Heart right ventricle (tissue), 16 donors: Measurements from ENCODE around the gene SEPTIN12. TPM values are rescaled to one million over a fixed set of nuclear protein-coding genes. Genes with fewer than 3 reads are reported as not detected.

Experiments used
- ATAC-seq, 8 donors: fragments of 200-7000 bp; cut with Tn5 transposase; one replicate each; pipeline ENCODE4 v1.9.1; 2020; ENCODE audit warnings: mild to moderate bottlenecking in 8 of 8, moderate library complexity in 8 of 8, moderate number of reproducible peaks in 1 of 8
- DNase-seq, 2 donors: peaks; one replicate each; pipeline ENCODE4 v3.0.0-alpha.2; 2020
- H3K27ac ChIP-seq, 10 donors: fragments of 200-600 bp; sonication (generic) in 2 of 10; one replicate each; pipeline versions ENCODE4 v1.5.0 to v1.8.0; 2020 to 2022; ENCODE audit warnings: mild to moderate bottlenecking in 3 of 10
- H3K27me3 ChIP-seq, 7 donors: fragments of 200-600 bp; one replicate each; pipeline ENCODE4 v1.8.0; 2021 to 2022; ENCODE audit warnings: mild to moderate bottlenecking in 2 of 7
- H3K36me3 ChIP-seq, 9 donors: fragments of 200-600 bp; sonication (generic) in 1 of 9; one replicate each; pipeline versions ENCODE4 v1.5.0 to v1.8.0; 2020 to 2022; ENCODE audit warnings: mild to moderate bottlenecking in 2 of 9
- H3K4me1 ChIP-seq, 9 donors: fragments of 200-600 bp; sonication (generic) in 1 of 9; one replicate each; pipeline versions ENCODE4 v1.5.0 to v1.8.0; 2020 to 2022; ENCODE audit warnings: mild to moderate bottlenecking in 4 of 9
- H3K4me3 ChIP-seq, 10 donors: fragments of 200-600 bp; sonication (generic) in 2 of 10; one replicate each; pipeline versions ENCODE4 v1.5.0 to v1.8.0; 2020 to 2022; ENCODE audit warnings: mild to moderate bottlenecking in 7 of 10, moderate library complexity in 2 of 10
- H3K9me3 ChIP-seq, 11 donors: fragments of 200-600 bp in 10 of 11; sonication (generic) in 2 of 11; one replicate each; pipeline versions ENCODE4 v1.5.0 to v1.8.0; 2013 to 2022; ENCODE audit warnings: mild to moderate bottlenecking in 2 of 11, control low read depth in 1 of 11, moderate library complexity in 1 of 11
- CTCF ChIP-seq, 9 donors: fragments of 200-600 bp; sonication (generic) in 2 of 9; IDR thresholded peaks; one replicate each; pipeline versions ENCODE4 v1.5.0 to v1.8.0; 2021 to 2022; ENCODE audit warnings: antibody characterized with exemption in 9 of 9, mild to moderate bottlenecking in 5 of 9, moderate library complexity in 1 of 9
- WGBS, 2 donors: extraction: QIAGEN DNeasy Blood & Tissue Kit; methylation state at CpG; one replicate each; pipeline ENCODE4 v1.1.7; 2013; ENCODE audit warnings: inconsistent platforms in 1 of 2; 5-methylcytosine and 5-hydroxymethylcytosine counted together
- intact Hi-C, 10 donors: fragments of 100-400 bp; cut with DNase I; formaldehyde crosslinking; loops; one replicate each; pipeline versions ENCODE4 v1.11.1 to v1.14.2; 2022
- polyA plus RNA-seq, 2 donors: library from polyadenylated mRNA; stranded (reverse); fragments of 200-250 nt; gene quantifications; one replicate each; pipeline ENCODE4 v1.2.3, GENCODE V29; 2013
- total RNA-seq, 10 donors: library from RNA; stranded (reverse); fragmentation: NEBNext Ultra II Directional in 3 of 10; extraction: Animal tissue kit (Norgen Biotek cat#: 25700) in 3 of 10; gene quantifications; one replicate each; pipeline versions ENCODE4 v1.2.1 to v1.2.4, GENCODE V29; 2021 to 2023
- donor health status: Arrhythmogenic right ventricular cardiomyopathy.
- donor health status: ischemic (EF 13 %, LVEDD 7.1; RV severe dilation, severe dysfunction).
- donor health status: healthy with polysubstance abuse.
- donor health status: DM: no; HTN: yes; CAD: no.
- donor health status: DM: no; HTN: no; CAD: no.
- donor health status: ischemic (EF 25% LVEDD 6.9; RV normal size, moderate dysfunction).
- donor health status: ischemic (EF 25% LVEDD 5.7; RV mildly dilated, moderate dysfunction).
- donor health status: healthy.
- donor health status: DM: yes; HTN: yes; CAD: no.
- donor health status: Ischemic cardiomyopathy.
- donor health status: ischemic (EF 35%, LVEDD 5.7; RV mildly dilated, moderate dysfunction).
- donor health status: nonischemic (EF 11% LVEDD 7.7; RV severe dilation, severe dysfunction).
- donor health status: DM: yes; HTN: yes; CAD: no.
- donor health status: PGD.
- donor health status: ischemic (EF 29% LVEDD 5.4; RV normal size, mild dysfunction).
- donor health status: nonischemic (EF 23%, LVEDD 6.1; RV moderate dilation, normal function).

Gene SEPTIN12
- total and polyA plus RNA-seq, 12 donors = 1.3 TPM; not detected in 11

GRCh38 chr16:4831616-4832015, 43.5 kb upstream of the SEPTIN12 start:
- Histone ChIP-seq H3K4me1 (peaks cover 5 to 72% (median 35%) of the 10 kb centered on the region in 9 donors), H3K9me3 (no peaks in the 10 kb centered on the region), H3K36me3 (peaks cover 0 to 100% (median 51%) of the 10 kb centered on the region in 9 donors), H3K27me3 (no peaks in the 10 kb centered on the region), H3K4me3 (no peak overlapping the region), H3K27ac (peak overlapping the region in 8 of 10 donors; percentile 81 to 91 (median 84))
- no peak for TF ChIP-seq CTCF (IDR thresholded peaks at IDR 0.05)
- intact Hi-C loops = no loop called here
- DNase-seq (no peak), ATAC-seq (no peak)
- WGBS, 2 donors = 95 to 96% methylated on average over 8 of the region's 8 CpGs

GRCh38 chr16:4830408-4830807, 42.3 kb upstream of the SEPTIN12 start:
- Histone ChIP-seq H3K27me3 (no peaks in the 10 kb centered on the region), H3K36me3 (peaks cover 0 to 100% (median 59%) of the 10 kb centered on the region in 9 donors), H3K9me3 (no peaks in the 10 kb centered on the region), H3K27ac (peak overlapping the region; percentile 38 to 91 (median 84)), H3K4me3 (no peak overlapping the region), H3K4me1 (peaks cover 5 to 76% (median 36%) of the 10 kb centered on the region in 9 donors)
- ATAC-seq (peak in 6 of 8 donors; percentile 2 to 56 (median 43)), DNase-seq (peak in 1 of 2 donors; percentile 40)
- no peak for TF ChIP-seq CTCF (IDR thresholded peaks at IDR 0.05)
- 20 to 55% methylated on average over 7 of the region's 7 CpGs for WGBS, 2 donors
- intact Hi-C loops = no loop called here

- Histone ChIP-seq H3K27me3 (no peaks in the 10 kb centered on the region), H3K4me3 (no peak overlapping the region), H3K36me3 (peaks cover 0 to 100% (median 66%) of the 10 kb centered on the region in 9 donors), H3K9me3 (no peaks in the 10 kb centered on the region), H3K4me1 (peaks cover 4 to 87% (median 42%) of the 10 kb centered on the region in 9 donors), H3K27ac (peak overlapping the region; percentile 69 to 91 (median 84))
- WGBS, 2 donors = 51 to 72% methylated on average over 11 of the region's 11 CpGs
- ATAC-seq = peak in 7 of 8 donors; percentile 60 to 84 (median 77)
- DNase-seq = peak; percentile 32 to 58
- TF ChIP-seq CTCF (IDR thresholded peaks at IDR 0.05) = no peak
- intact Hi-C loops = no loop called here
These were observed 40.6 kb upstream of the SEPTIN12 start for GRCh38 chr16:4828567-4829321.

GRCh38 chr16:4826980-4827379, 38.8 kb upstream of the SEPTIN12 start:
- 58 to 68% methylated on average over 10 of the region's 10 CpGs for WGBS, 2 donors
- intact Hi-C loops = no loop called here
- H3K36me3 ChIP-seq = peaks cover 0 to 100% (median 70%) of the 10 kb centered on the region in 9 donors
- ATAC-seq (peak; percentile 65 to 87 (median 78)), DNase-seq (peak in 1 of 2 donors; percentile 63)
- no peaks in the 10 kb centered on the region for H3K9me3 ChIP-seq
- H3K27me3 ChIP-seq = no peaks in the 10 kb centered on the region
- no peak for TF ChIP-seq CTCF (IDR thresholded peaks at IDR 0.05)
- H3K27ac ChIP-seq = peak overlapping the region; percentile 69 to 91 (median 84)
- peaks cover 0 to 80% (median 36%) of the 10 kb centered on the region in 9 donors for H3K4me1 ChIP-seq
- H3K4me3 ChIP-seq = no peak overlapping the region
